ENCODE measurements around the gene TBL1X.

The TBL1X gene

DNA sequence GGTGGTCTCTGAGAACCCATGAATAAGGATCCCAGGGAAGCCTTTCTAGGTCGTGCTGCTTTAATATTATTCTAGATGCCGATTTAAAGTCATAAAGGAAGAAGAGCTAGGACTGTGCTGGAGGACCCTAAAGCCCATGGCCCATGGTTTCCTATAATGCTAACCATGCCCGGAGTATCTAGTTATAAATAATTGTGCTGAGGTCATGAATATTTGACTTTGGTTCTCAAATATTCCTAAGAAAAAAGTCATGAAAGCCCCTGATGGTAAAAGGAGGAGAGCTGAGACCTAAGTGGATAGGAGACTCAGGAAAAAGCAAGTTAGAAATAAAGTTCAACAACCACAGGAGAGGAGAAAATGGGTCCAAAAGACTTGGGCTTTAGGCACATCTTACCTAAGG is 132.0 kb downstream of the TBL1X start:
- no peak for TF ChIP-seq CTCF (IDR thresholded peaks at IDR 0.05; ENCODE audit: low read depth, low read length)
- H3K4me3 ChIP-seq (ENCODE audit: low read depth, low read length), result no peak overlapping the region

- H3K4me3 ChIP-seq (ENCODE audit: low read depth, low read length), result no peak overlapping the region
- no peak for TF ChIP-seq CTCF (IDR thresholded peaks at IDR 0.05; ENCODE audit: low read depth, low read length)
Observed at GRCh38 chrX:9597361-9598035, 132.6 kb downstream of the TBL1X start.

DNA sequence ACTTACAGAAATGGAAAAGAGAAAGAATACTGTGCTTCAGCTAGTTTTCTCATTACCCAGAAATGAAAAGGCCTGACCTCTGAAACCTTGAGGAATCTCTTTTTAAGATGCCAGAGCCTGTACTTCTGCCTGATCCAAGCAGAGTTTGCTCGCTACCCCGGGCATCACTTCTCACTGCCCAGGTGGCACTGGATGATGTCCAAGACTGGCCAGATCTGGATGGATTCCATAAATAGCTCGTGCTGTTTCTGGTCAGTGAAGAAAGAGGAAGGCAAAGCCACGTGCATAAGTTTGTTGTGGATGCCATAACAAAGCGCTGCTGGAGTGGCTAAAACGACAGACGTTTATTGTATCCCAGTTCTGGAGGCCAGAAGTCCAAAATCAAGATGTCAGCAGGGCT is 133.5 kb downstream of the TBL1X start:
- TF ChIP-seq CTCF (IDR thresholded peaks at IDR 0.05; ENCODE audit: low read depth, low read length), result no peak

GRCh38 chrX:9604111-9604907 is 139.5 kb downstream of the TBL1X start:
- H3K4me3 ChIP-seq (ENCODE audit: low read depth, low read length), result no peak overlapping the region
- TF ChIP-seq CTCF (IDR thresholded peaks at IDR 0.05; ENCODE audit: low read depth, low read length), result no peak

More for the DNA sequence above, 133.5 kb downstream of the TBL1X start:
- no peak overlapping the region for H3K4me3 ChIP-seq (ENCODE audit: low read depth, low read length)

GRCh38 chrX:9604908-9605306 is 140.0 kb downstream of the TBL1X start:
- no peak for TF ChIP-seq CTCF (IDR thresholded peaks at IDR 0.05; ENCODE audit: low read depth, low read length)

DNA sequence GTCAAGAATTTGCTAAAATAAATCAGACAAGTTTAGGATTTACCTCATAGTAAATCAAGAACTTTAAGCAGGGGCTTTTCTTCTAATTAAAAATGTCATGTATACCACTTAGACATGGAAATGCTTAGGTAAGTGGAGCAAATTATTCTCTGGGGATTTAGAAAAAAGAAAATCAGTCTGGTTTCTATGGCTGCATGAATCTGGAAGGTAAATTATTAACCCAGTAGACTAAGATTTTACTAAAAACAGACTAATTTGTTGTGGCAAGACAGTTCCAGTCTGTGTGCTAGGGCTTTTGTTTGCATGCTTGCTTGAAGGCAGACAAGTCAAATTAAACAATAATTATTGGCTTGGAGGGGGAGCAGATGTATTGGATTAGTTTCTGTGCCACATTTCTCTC is 140.6 kb downstream of the TBL1X start:
- TF ChIP-seq CTCF (IDR thresholded peaks at IDR 0.05; ENCODE audit: low read depth, low read length), result no peak
- H3K4me3 ChIP-seq (ENCODE audit: low read depth, low read length), result no peak overlapping the region

More at GRCh38 chrX:9604908-9605306, 140.0 kb downstream of the TBL1X start:
- H3K4me3 ChIP-seq (ENCODE audit: low read depth, low read length), result no peak overlapping the region

DNA sequence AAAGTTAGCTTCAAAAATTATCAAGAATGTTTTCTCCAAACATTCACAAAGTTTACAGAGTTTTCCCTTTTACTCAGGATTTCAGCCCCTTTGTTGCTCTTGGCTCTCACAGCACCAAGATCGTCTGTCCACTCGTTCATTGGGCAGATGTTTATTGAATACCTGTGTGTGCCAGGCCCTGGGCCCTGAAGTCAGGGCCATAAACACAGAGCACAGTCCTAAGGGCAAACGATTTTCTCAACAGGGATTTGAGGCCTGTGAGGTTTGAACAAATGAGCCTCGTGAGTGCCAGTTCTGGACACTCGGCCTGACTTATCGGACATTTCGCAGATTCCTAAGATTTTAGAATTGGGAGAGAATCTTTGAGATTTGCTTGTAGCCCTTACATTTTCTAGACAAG is 142.1 kb downstream of the TBL1X start:
- H3K4me3 ChIP-seq (ENCODE audit: low read depth, low read length), result no peak overlapping the region
- TF ChIP-seq CTCF (IDR thresholded peaks at IDR 0.05; ENCODE audit: low read depth, low read length), result no peak

Data from WI38 (cell line).